Measurements from ENCODE around the gene FCRLA.
"Not testable (repeated sequence)": the region's sequence is repeated elsewhere in the genome, so short reads cannot be mapped to it uniquely, and the experiment has no call there.

FCRLA gene

GRCh38 chr1:161702250-161702649 lies 4.8 kb upstream of the FCRLA start:
- DNase-seq (ENCODE audit: insufficient read length, low spot score): no peak
- no peak for FAIRE-seq

GRCh38 chr1:161705537-161705936 lies 1.5 kb upstream of the FCRLA start:
- no peak for FAIRE-seq

GRCh38 chr1:161706113-161706481 lies 932 bp upstream of the FCRLA start:
- FAIRE-seq (no peak), DNase-seq (ENCODE audit: insufficient read length, low spot score) (no peak)

More at GRCh38 chr1:161705537-161705936, 1.5 kb upstream of the FCRLA start:
- DNase-seq (ENCODE audit: insufficient read length, low spot score): no peak

- FAIRE-seq (no peak), DNase-seq (ENCODE audit: insufficient read length, low spot score) (no peak)
Measured at GRCh38 chr1:161707503-161707902, 474 bp downstream of the FCRLA start.

GRCh38 chr1:161709373-161709772 lies 2.3 kb downstream of the FCRLA start:
- FAIRE-seq (no peak), DNase-seq (ENCODE audit: insufficient read length, low spot score) (no peak)

- FAIRE-seq (no peak), DNase-seq (ENCODE audit: insufficient read length, low spot score) (no peak)
Measured at GRCh38 chr1:161710560-161710959, 3.5 kb downstream of the FCRLA start.

- FAIRE-seq: no peak
- no peak for DNase-seq (ENCODE audit: insufficient read length, low spot score)
Measured at GRCh38 chr1:161718559-161719324, 11.7 kb downstream of the FCRLA start.

GRCh38 chr1:161719325-161719611 lies 12.2 kb downstream of the FCRLA start:
- FAIRE-seq: no peak
- no peak for DNase-seq (ENCODE audit: insufficient read length, low spot score)

- no peak for DNase-seq (ENCODE audit: insufficient read length, low spot score)
- no peak for FAIRE-seq
Measured at GRCh38 chr1:161720422-161720821, 13.4 kb downstream of the FCRLA start.

GRCh38 chr1:161720956-161721737 lies 14.1 kb downstream of the FCRLA start, which contains the start of gene FCRLB:
Gene FCRLB, plus strand, starts transcription at chr1:161721544. Its CDS starts 1,129 bp downstream, at chr1:161722673.
- DNase-seq (ENCODE audit: insufficient read length, low spot score) (no peak), FAIRE-seq (no peak)

GRCh38 chr1:161721738-161722343 lies 14.8 kb downstream of the FCRLA start:
- DNase-seq (ENCODE audit: insufficient read length, low spot score) (peak; percentile 65), FAIRE-seq (no peak)

- DNase-seq (ENCODE audit: insufficient read length, low spot score): no peak
- FAIRE-seq: no peak
Measured at GRCh38 chr1:161722406-161722805, 15.4 kb downstream of the FCRLA start.

- no peak for DNase-seq (ENCODE audit: insufficient read length, low spot score)
- FAIRE-seq: no peak
Measured at GRCh38 chr1:161723459-161724141, 16.6 kb downstream of the FCRLA start.

- FAIRE-seq; DNase-seq (ENCODE audit: insufficient read length, low spot score): not testable (repeated sequence)
Measured at GRCh38 chr1:161725258-161725907, 18.4 kb downstream of the FCRLA start.

- FAIRE-seq (no peak), DNase-seq (ENCODE audit: insufficient read length, low spot score) (no peak)
Measured at GRCh38 chr1:161725908-161726472, 19.0 kb downstream of the FCRLA start.

- DNase-seq (ENCODE audit: insufficient read length, low spot score): peak; percentile 73
- FAIRE-seq: no peak
Measured at GRCh38 chr1:161726473-161727255, 19.6 kb downstream of the FCRLA start.

- FAIRE-seq (no peak), DNase-seq (ENCODE audit: insufficient read length, low spot score) (no peak)
Measured at GRCh38 chr1:161727256-161727924, 20.4 kb downstream of the FCRLA start.

- FAIRE-seq: no peak
- DNase-seq (ENCODE audit: insufficient read length, low spot score): no peak
Measured at GRCh38 chr1:161728376-161729226, 21.6 kb downstream of the FCRLA start.
